ENCODE measurements around the gene FBLN5. TPM values are rescaled to one million over a fixed set of nuclear protein-coding genes. Genes with fewer than 3 reads are reported as not detected.

Gene FBLN5
- total RNA-seq, 1 experiment from 2014 or later, result not detected

GRCh38 chr14:91883753-91884152 lies 63.7 kb downstream of the FBLN5 start:
- intact Hi-C loops (cut with micrococcal nuclease; ENCODE audit: unreplicated experiment), result no loop called here
- Histone ChIP-seq H2AFZ (no peak overlapping the region), H3K4me2 (no peak overlapping the region), H3K27ac (no peak overlapping the region), H3K4me1 (replicated peaks; ENCODE audit: insufficient read depth) (no peaks in the 10 kb centered on the region), H3K4me3 (no peak overlapping the region), H3F3A (ENCODE audit: insufficient read depth, low read depth) (no peaks in the 10 kb centered on the region), H4K20me1 (ENCODE audit: insufficient read depth) (no peaks in the 10 kb centered on the region), H3K36me3 (ENCODE audit: low read depth) (no peaks in the 10 kb centered on the region), H3K27me3 (ENCODE audit: insufficient read depth, low read depth) (no peaks in the 10 kb centered on the region), H3K9me3 (ENCODE audit: insufficient read depth, low read depth) (no peaks in the 10 kb centered on the region), H3K79me2 (ENCODE audit: low read depth) (no peaks in the 10 kb centered on the region), H3K9me2 (ENCODE audit: insufficient read depth) (no peaks in the 10 kb centered on the region)
- TF ChIP-seq, protein P1, sequence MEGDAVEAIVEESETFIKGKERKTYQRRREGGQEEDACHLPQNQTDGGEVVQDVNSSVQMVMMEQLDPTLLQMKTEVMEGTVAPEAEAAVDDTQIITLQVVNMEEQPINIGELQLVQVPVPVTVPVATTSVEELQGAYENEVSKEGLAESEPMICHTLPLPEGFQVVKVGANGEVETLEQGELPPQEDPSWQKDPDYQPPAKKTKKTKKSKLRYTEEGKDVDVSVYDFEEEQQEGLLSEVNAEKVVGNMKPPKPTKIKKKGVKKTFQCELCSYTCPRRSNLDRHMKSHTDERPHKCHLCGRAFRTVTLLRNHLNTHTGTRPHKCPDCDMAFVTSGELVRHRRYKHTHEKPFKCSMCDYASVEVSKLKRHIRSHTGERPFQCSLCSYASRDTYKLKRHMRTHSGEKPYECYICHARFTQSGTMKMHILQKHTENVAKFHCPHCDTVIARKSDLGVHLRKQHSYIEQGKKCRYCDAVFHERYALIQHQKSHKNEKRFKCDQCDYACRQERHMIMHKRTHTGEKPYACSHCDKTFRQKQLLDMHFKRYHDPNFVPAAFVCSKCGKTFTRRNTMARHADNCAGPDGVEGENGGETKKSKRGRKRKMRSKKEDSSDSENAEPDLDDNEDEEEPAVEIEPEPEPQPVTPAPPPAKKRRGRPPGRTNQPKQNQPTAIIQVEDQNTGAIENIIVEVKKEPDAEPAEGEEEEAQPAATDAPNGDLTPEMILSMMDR (conservative IDR thresholded peaks at IDR 0.05), result no peak
- no peak for TF ChIP-seq EZH2 (IDR thresholded peaks at IDR 0.05; ENCODE audit: low read depth)
- ChIA-PET POLR2A (ENCODE audit: unreplicated experiment) (no interaction called here), CTCF (no interaction called here)
- no peak for DNase-seq
- no TSS peak for BruUV-seq (replicated peaks)

GRCh38 chr14:91882776-91883175 lies 64.7 kb downstream of the FBLN5 start:
- ChIA-PET POLR2A (ENCODE audit: unreplicated experiment) (no interaction called here), CTCF (no interaction called here)
- intact Hi-C loops (cut with micrococcal nuclease; ENCODE audit: unreplicated experiment), result no loop called here
- Histone ChIP-seq H4K20me1 (ENCODE audit: insufficient read depth) (no peaks in the 10 kb centered on the region), H3F3A (ENCODE audit: insufficient read depth, low read depth) (no peaks in the 10 kb centered on the region), H3K9me2 (ENCODE audit: insufficient read depth) (no peaks in the 10 kb centered on the region), H3K27me3 (ENCODE audit: insufficient read depth, low read depth) (no peaks in the 10 kb centered on the region), H3K27ac (no peak overlapping the region), H3K9me3 (ENCODE audit: insufficient read depth, low read depth) (no peaks in the 10 kb centered on the region), H3K4me1 (replicated peaks; ENCODE audit: insufficient read depth) (no peaks in the 10 kb centered on the region), H3K4me3 (no peak overlapping the region), H3K79me2 (ENCODE audit: low read depth) (no peaks in the 10 kb centered on the region), H2AFZ (no peak overlapping the region), H3K36me3 (ENCODE audit: low read depth) (no peaks in the 10 kb centered on the region), H3K4me2 (no peak overlapping the region)
- TF ChIP-seq, protein P1 (conservative IDR thresholded peaks at IDR 0.05), result no peak
- no peak for TF ChIP-seq EZH2 (IDR thresholded peaks at IDR 0.05; ENCODE audit: low read depth)
- no TSS peak for BruUV-seq (replicated peaks)
- DNase-seq, result no peak

GRCh38 chr14:91882369-91882768 lies 65.1 kb downstream of the FBLN5 start:
- H3K9me2 ChIP-seq (ENCODE audit: insufficient read depth), result no peaks in the 10 kb centered on the region
- TF ChIP-seq, protein P1 (conservative IDR thresholded peaks at IDR 0.05), result no peak
- TF ChIP-seq EZH2 (IDR thresholded peaks at IDR 0.05; ENCODE audit: low read depth), result no peak
- no peaks in the 10 kb centered on the region for H3K79me2 ChIP-seq (ENCODE audit: low read depth)
- H3K27ac ChIP-seq, result no peak overlapping the region
- no peaks in the 10 kb centered on the region for H3K4me1 ChIP-seq (replicated peaks; ENCODE audit: insufficient read depth)
- H4K20me1 ChIP-seq (ENCODE audit: insufficient read depth), result no peaks in the 10 kb centered on the region
- H3K4me2 ChIP-seq, result no peak overlapping the region
- ChIA-PET CTCF (no interaction called here), POLR2A (ENCODE audit: unreplicated experiment) (no interaction called here)
- intact Hi-C loops (cut with micrococcal nuclease; ENCODE audit: unreplicated experiment), result no loop called here
- no peaks in the 10 kb centered on the region for H3K9me3 ChIP-seq (ENCODE audit: insufficient read depth, low read depth)
- DNase-seq, result no peak
- no peak overlapping the region for H3K4me3 ChIP-seq
- BruUV-seq (replicated peaks), result no TSS peak
- H2AFZ ChIP-seq, result no peak overlapping the region
- no peaks in the 10 kb centered on the region for H3K36me3 ChIP-seq (ENCODE audit: low read depth)
- H3F3A ChIP-seq (ENCODE audit: insufficient read depth, low read depth), result no peaks in the 10 kb centered on the region
- no peaks in the 10 kb centered on the region for H3K27me3 ChIP-seq (ENCODE audit: insufficient read depth, low read depth)

Measured in PC-9 (cell line).